Breast epithelium (tissue), 4 donors: ENCODE measurements around the gene SPRED2. TPM values are rescaled to one million over a fixed set of nuclear protein-coding genes. Genes with fewer than 3 reads are reported as not detected.

Experiments
- DNase-seq, 2 donors: peaks; one replicate each; pipeline ENCODE4 v3.0.0-alpha.2; 2019; ENCODE audit warnings: low spot score in 2 of 2
- H3K27ac ChIP-seq, 2 donors: fragments of 200-600 bp; sonication (generic) in 1 of 2; one replicate each; pipeline ENCODE4 v1.5.1; 2016 to 2019; ENCODE audit warnings: mild to moderate bottlenecking in 1 of 2
- H3K27me3 ChIP-seq, 2 donors: fragments of 200-600 bp; sonication (generic) in 1 of 2; one replicate each; pipeline versions ENCODE4 v1.5.1 to v1.6.0; 2017 to 2019; ENCODE audit warnings: control low read depth in 1 of 2, mild to moderate bottlenecking in 1 of 2
- H3K36me3 ChIP-seq: fragments of 200-600 bp; one replicate; pipeline ENCODE4 v1.5.1; 2019
- H3K4me1 ChIP-seq, 2 donors: fragments of 200-600 bp; sonication (generic); one replicate each; pipeline ENCODE4 v1.5.1; 2016 to 2019; ENCODE audit warnings: control low read depth in 1 of 2
- H3K4me3 ChIP-seq, 3 donors: fragments of 200-600 bp; sonication (generic); 1 replicate in 2 of 3; 2 replicates in 1 of 3; pipeline ENCODE4 v1.5.1; 2016 to 2019; ENCODE audit warnings: mild to moderate bottlenecking in 3 of 3, moderate library complexity in 2 of 3
- H3K9me3 ChIP-seq, 2 donors: fragments of 200-600 bp; sonication (generic) in 1 of 2; one replicate each; pipeline ENCODE4 v1.5.1; 2016 to 2019; ENCODE audit warnings: control low read depth in 1 of 2
- CTCF ChIP-seq, 3 donors: fragments of 450-650 bp; IDR thresholded peaks; one replicate each; pipeline ENCODE4 v1.5.1; 2016 to 2017; ENCODE audit warnings: antibody characterized with exemption in 3 of 3, mild to moderate bottlenecking in 3 of 3, moderate library complexity in 3 of 3
- POLR2A ChIP-seq: fragments of 450-650 bp; IDR thresholded peaks from one replicate; pipeline ENCODE4 v1.6.1; 2016; ENCODE audit warnings: antibody characterized with exemption, mild to moderate bottlenecking, moderate library complexity
- POLR2AphosphoS5 ChIP-seq, 3 donors: sonication (generic); formaldehyde crosslinking; IDR thresholded peaks; one replicate each; pipeline ENCODE4 v1.6.1; 2017; ENCODE audit warnings: antibody characterized with exemption in 3 of 3
- intact Hi-C: fragments of 100-400 bp; cut with DNase I; formaldehyde crosslinking; loops from one replicate; pipeline ENCODE4 v1.15.1; 2023; ENCODE audit warnings: low total_unique reads
- total RNA-seq, 3 donors: library from RNA; depleted of rRNA; stranded (reverse); fragments of >200 nt; gene quantifications; one replicate each; pipeline ENCODE4 v1.1.0, GENCODE V29; 2016

Gene SPRED2
- total RNA-seq, 3 donors from 2014 or later: 14.6 to 25.2 (median 25.2) TPM

GRCh38 chr2:65291216-65292105, 140.9 kb downstream of the SPRED2 start:
- DNase-seq: no peak
- Histone ChIP-seq H3K27ac (no peak overlapping the region), H3K4me3 (no peak overlapping the region), H3K9me3 (no peaks in the 10 kb centered on the region), H3K4me1 (no peaks in the 10 kb centered on the region), H3K27me3 (no peaks in the 10 kb centered on the region), H3K36me3 (no peaks in the 10 kb centered on the region)
- intact Hi-C loops: no loop called here
- TF ChIP-seq POLR2AphosphoS5 (IDR thresholded peaks at IDR 0.05): no peak
- TF ChIP-seq CTCF (IDR thresholded peaks at IDR 0.05): no peak
- no peak for TF ChIP-seq POLR2A

GRCh38 chr2:65287364-65287763, 145.0 kb downstream of the SPRED2 start:
- Histone ChIP-seq H3K36me3 (no peaks in the 10 kb centered on the region), H3K27ac (no peak overlapping the region), H3K27me3 (no peaks in the 10 kb centered on the region), H3K9me3 (no peaks in the 10 kb centered on the region), H3K4me3 (no peak overlapping the region), H3K4me1 (no peaks in the 10 kb centered on the region)
- TF ChIP-seq POLR2A (no peak), CTCF (IDR thresholded peaks at IDR 0.05) (no peak)
- intact Hi-C loops: no loop called here
- DNase-seq: no peak

- Histone ChIP-seq H3K27ac (no peak overlapping the region), H3K9me3 (no peaks in the 10 kb centered on the region), H3K4me3 (no peak overlapping the region), H3K36me3 (no peaks in the 10 kb centered on the region), H3K27me3 (no peaks in the 10 kb centered on the region), H3K4me1 (no peaks in the 10 kb centered on the region)
- intact Hi-C loops: no loop called here
- no peak for TF ChIP-seq POLR2AphosphoS5 (IDR thresholded peaks at IDR 0.05)
- DNase-seq: no peak
Observed at GRCh38 chr2:65282477-65283053, 149.8 kb downstream of the SPRED2 start.

GRCh38 chr2:65281627-65282351, 150.6 kb downstream of the SPRED2 start:
- H3K9me3 ChIP-seq: no peaks in the 10 kb centered on the region
- H3K27ac ChIP-seq: no peak overlapping the region
- H3K27me3 ChIP-seq: no peaks in the 10 kb centered on the region
- no peaks in the 10 kb centered on the region for H3K4me1 ChIP-seq
- TF ChIP-seq POLR2A (no peak), CTCF (IDR thresholded peaks at IDR 0.05) (no peak), POLR2AphosphoS5 (IDR thresholded peaks at IDR 0.05) (no peak)
- DNase-seq: no peak
- no peaks in the 10 kb centered on the region for H3K36me3 ChIP-seq
- peak overlapping the region in 1 of 3 donors; percentile 19 for H3K4me3 ChIP-seq
- intact Hi-C loops: no loop called here

- no peaks in the 10 kb centered on the region for H3K36me3 ChIP-seq
- no peaks in the 10 kb centered on the region for H3K27me3 ChIP-seq
- intact Hi-C loops: no loop called here
- H3K4me1 ChIP-seq: peaks cover 0 to 9% of the 10 kb centered on the region in 2 donors
- no peak overlapping the region for H3K27ac ChIP-seq
- DNase-seq: no peak
- H3K9me3 ChIP-seq: no peaks in the 10 kb centered on the region
- no peak overlapping the region for H3K4me3 ChIP-seq
- no peak for TF ChIP-seq POLR2A
- TF ChIP-seq CTCF (IDR thresholded peaks at IDR 0.05): no peak
- no peak for TF ChIP-seq POLR2AphosphoS5 (IDR thresholded peaks at IDR 0.05)
Observed at GRCh38 chr2:65279756-65280155, 152.6 kb downstream of the SPRED2 start.
